ENCODE results near the gene NHLRC1. TPM values are rescaled to one million over a fixed set of nuclear protein-coding genes. Genes with fewer than 3 reads are reported as not detected.
A peak's percentile ranks its signal among the peaks of the same experiment; 100 is the strongest.

Gene NHLRC1
- total RNA-seq, 1 donor from 2014 or later = 5.5 TPM

DNA sequence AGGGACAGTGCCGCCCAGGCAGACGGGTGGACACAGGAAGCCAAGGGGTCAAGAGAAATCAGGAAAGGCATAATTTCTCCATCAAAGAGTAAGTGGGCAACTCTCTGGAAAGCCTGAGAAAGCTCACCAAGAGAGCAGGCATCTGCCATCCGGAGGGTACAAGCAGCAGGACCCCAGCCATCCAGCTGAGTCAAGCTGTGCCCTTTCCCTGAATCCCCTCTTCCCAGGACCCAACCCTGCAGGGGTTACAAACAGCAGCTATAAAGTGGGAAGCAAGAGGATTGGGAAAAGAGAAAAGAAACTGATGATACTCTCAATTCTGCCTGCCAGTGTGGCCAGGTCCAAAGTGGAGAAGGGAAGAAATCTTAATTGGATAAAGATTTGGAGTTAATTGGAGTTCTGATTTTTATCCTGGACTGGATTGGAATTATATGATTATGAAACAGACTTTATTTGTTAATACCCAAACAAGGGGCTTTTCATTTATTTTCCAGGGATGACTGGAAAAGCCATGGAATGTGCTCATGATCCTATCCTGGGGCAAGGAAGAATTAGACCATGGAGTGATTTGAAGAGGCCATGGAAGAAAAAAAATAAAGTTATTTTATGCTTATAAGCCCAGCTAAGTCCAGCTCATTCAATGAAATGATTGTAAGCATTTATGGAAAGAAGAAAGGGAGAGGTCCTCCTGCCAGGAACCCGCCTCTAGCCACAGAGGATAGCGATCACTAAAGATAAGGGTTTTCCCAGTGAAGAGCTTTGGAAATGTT, 34.9 kb downstream of the NHLRC1 start:
- DNase-seq (ENCODE audit: low spot score) = no peak

DNA sequence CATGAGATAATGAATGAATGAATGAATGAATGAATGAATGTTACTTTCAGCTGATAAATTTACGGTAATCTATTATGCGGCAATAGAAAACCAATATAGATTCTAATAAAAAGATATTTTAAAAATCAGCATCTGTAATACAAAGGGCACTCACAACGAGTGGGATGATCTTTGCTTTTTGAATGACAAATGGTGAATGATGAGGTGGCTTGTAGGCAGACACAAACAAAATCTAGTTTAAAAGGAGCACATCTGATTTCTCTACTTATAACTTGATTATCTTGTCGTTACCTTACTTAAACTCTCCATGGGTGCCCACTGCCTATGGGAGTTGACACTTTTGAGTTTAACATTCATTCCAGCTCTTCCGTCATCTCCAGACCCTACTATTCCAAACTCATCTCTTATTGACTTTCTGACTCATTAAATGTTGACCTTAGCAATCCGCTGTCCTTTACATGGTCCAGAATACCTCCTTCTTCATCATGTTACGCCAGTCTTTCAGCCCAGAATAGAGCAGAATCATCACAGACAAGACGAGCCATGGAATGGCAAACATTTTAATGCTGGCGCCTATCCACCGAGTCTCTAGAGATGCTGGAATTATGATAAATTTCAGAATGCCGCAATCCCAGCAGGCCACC, 41.3 kb downstream of the NHLRC1 start:
- peak; percentile 31 for DNase-seq (ENCODE audit: low spot score)

DNA sequence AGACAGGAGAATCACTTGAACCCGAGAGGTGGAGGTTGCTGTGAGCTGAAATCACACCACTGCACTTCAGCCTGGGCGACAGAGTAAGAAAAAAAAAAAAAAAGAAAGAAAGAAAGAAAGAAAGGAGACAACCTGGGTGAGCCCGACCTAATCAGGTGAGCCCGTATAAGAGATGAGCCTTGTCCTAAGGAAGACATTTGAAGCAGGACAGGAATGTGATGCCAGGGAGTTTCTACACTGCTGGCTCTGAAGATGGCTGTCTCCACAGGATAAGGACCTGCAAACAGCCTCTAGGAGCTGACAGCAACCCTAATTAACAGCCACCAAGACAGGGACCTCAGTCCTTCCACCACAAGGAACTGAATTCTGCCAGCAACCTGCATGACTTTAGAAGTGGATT, 41.9 kb downstream of the NHLRC1 start:
- no peak for DNase-seq (ENCODE audit: low spot score)

DNA sequence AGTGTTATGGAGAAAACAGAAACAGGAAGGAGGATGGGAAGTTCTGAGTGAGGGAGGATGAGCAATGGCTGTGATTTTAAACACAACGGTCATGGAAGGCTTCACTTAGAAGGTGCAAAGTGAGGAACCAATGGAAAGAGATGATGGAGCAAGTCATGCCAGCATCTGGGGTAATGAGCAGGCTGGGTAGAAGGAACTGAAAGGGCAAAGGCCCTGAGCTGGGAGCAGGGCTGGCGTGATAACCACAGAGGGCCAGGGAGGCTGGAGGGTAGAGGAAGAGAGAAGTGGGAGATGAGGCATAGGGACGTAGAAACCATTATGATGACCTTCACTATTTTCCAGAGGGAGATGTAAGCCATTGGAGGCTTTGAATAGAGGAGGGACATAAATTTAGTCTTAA, 43.6 kb downstream of the NHLRC1 start:
- no peak for DNase-seq (ENCODE audit: low spot score)

DNA sequence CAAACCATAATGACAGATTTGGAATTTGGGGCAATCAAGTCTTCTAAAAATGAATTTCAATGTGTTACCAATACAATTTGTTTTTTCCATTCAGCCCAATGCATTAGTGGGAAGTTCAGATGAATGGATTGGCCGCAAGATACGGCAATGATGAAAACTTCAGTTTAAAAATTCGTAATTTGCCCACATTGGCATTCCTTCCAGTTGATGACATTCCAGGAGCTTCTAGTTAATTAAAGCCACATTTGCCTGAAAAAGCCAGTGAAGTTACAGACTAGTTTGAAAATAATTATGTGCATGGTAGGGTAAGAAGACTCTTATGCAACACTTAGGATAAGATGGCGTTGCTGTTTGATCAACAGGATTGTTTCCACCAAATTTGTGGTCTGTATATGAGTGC, 46.2 kb downstream of the NHLRC1 start:
- no peak for DNase-seq (ENCODE audit: low spot score)

DNA sequence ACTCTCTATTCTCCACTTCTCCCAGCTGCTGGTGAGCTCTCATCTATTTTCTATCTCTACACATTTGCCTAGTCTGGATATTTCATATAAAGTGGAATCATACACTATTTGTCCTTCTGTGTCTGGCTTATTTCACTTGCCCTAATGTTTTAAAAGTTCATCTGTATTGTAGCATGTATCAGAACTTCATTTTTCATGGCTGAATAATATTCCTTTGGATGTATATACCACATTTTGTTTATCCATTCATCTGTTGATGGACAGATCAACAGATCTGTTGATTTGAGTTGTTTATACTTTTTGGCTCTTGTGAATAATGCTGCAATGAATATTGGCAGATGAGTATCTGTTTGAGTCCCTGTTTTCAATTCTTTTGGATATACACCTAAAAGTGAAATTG, 49.6 kb downstream of the NHLRC1 start:
- no peak for DNase-seq (ENCODE audit: low spot score)

DNA sequence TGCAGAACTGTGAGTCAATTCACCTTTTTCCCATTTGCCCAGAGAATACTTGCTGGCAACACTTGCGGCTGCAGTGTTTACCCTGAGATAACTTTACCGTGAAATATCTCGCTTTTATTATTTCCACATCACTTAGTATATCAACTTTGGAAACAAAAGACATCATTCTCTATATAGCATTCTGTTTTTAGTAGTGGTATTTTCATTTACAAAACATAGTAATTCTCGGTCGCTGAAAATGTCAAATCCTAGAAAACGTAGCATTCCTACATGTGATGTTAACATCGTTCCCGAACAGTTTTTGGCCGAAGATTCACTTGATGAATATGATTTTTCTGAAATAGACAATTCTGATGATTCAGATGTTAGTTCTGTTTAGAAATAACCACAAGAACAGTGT, 52.0 kb downstream of the NHLRC1 start:
- no peak for DNase-seq (ENCODE audit: low spot score)

Other genes starting within 250 kb of the NHLRC1 start
- 51.3 TPM for gene KIF13A, start 135.0 kb downstream of the NHLRC1 start, total RNA-seq (ENCODE audit: insufficient read depth, low replicate concordance)
- gene TPMT, start 32.4 kb upstream of the NHLRC1 start, total RNA-seq (ENCODE audit: insufficient read depth, low replicate concordance) = 7.7 TPM
- gene KDM1B, start 32.7 kb upstream of the NHLRC1 start, total RNA-seq (ENCODE audit: insufficient read depth, low replicate concordance) = 7.9 TPM
- 187 TPM for gene DEK, start 141.9 kb upstream of the NHLRC1 start, total RNA-seq (ENCODE audit: insufficient read depth, low replicate concordance)